ENCODE results near the gene GLYATL1B. TPM values are rescaled to one million over a fixed set of nuclear protein-coding genes. Genes with fewer than 3 reads are reported as not detected.

Gene GLYATL1B
- not detected in 5 replicates for total RNA-seq (2022; extraction: Qiagen RNA extraction; ENCODE audit: low read depth)

DNA sequence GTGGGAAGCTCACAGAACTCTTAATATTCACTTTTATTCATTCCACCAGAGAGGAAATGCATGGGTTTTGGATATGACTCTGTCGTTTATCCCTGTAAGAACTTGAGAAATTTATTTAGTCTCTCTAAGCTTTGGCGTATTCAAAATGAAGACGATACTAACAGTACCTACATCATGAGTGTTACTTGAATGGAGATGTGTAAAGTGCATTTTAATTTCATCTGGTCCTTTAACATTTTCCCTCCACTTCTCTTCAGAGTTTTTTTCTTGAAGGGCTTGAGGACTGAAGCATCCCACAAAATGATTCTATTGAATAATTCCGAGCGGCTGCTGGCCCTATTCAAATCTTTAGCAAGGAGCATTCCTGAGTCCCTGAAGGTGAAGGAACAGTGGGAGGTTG lies at the start of gene GLYATL1B:
GLYATL1B (plus strand) TSS at position 301 of the 400 bp plus-strand sequence; CDS start at position 301, 0 bp downstream.

DNA sequence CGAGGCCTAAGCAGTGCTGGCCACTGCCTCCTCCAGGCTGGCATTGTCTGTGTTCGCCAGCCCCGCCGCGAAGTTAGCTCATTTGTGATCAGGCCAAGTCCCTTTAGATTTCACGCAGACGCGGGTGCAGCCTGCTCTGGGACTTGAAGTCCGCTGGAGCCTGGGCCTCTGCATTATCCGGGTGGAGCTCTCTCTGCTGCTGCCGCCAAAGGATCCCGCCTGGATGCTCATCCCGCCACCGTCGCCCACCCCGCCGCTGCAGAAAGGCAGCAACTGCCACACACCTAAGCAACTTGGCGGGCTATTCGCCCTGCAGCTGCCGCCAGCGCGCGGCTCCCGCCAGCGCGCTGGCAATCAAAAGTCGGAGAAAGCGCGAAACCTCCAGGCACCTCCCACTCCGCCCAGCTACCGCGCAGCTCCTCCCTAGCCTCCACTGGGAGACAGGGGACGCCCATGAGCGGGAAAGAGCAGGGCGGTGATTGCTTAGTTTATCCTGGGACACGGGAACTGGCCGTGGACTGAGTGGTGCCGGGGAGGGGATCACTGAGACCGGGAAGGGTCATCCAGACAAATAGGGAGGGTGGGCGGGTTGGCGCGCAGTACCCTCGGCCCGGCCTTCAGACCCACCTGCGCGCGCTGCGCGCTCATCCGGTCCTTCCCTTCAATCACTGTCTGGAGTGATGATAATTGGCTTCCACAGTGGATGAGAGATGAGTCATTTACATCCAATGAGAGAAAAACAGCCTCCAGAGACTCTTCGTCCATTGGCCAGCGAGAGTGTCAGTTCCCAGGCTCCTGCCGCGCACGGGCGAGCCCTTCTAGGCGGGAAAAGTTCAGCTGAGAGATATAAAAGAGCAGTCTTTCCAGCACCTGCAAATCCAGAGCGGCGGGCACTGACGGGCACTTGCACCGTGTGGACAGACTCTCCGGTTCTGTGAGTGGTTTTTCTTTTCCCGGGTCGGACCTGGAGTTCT lies 20.5 kb downstream of the GLYATL1B start, which contains the start of gene FAM111B:
FAM111B (plus strand) TSS at position 875 of the 974 bp plus-strand sequence. CDS start 2,389 bp downstream, outside the sequence.

DNA sequence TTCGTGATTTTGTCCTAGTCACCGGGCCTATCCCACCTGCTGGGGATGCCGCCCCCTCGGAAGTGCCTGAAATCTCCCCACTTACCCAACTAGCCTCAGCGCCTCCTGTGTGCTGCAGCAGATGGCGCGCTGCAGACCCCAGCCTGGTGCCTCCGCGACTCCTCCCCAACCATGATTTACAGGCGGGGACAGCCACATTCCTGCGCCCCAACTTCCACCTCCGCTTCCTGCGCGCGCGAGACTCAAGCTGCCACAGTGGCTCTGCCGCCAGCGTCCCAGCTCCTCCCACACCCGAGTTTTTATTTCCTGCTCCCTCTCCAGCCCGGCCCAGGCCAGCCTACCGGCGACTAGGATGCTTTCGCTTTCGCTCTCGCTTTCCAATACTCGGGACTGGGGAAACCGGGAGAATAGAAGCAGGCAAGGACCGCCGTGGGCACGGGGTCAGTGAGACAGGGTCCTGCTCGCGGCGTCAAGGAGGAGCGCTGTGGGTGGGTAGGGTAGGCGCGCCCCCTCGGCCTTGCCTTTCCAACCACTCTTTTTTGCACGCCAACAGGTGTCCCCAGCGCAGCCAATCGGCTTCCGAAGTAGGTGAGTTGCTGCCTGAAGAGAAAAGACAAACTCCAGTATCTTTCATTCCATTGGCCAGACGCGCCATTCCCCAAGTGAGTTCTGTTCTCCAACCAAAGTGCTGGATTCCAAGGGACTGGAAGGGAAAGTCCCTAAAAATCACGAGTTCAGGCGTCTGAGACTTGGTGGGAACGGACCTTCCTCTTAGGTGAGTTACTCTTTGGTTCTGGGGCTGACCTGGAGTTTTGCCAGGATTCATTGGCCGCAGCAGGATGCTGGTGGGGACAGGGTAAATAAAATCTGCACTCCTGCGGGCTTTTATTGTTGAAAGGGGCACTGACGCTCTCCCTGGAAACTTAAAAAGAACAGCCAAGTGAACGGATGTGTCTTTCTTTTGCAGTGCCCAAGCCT lies 56.7 kb downstream of the GLYATL1B start, which contains the start of gene FAM111A:
FAM111A (plus strand) TSS at position 327 of the 978 bp plus-strand sequence. CDS start 6,017 bp downstream, outside the sequence.

Other genes with a start within 250 kb of the GLYATL1B start
- not detected in 5 replicates for gene GLYATL2, start 241.6 kb upstream of the GLYATL1B start, total RNA-seq (2022; extraction: Qiagen RNA extraction; ENCODE audit: low read depth)
- gene GLYATL1, start 146.8 kb upstream of the GLYATL1B start, total RNA-seq (2022; extraction: Qiagen RNA extraction; ENCODE audit: low read depth), result 0.19 to 0.28 TPM in 2 of 5 replicates, not detected in the others
- 7.2 to 9.3 TPM (median 7.7 TPM) in 5 replicates for gene FAM111B, start 20.9 kb downstream of the GLYATL1B start, total RNA-seq (2022; extraction: Qiagen RNA extraction; ENCODE audit: low read depth)
- 9.2 to 10.3 TPM (median 9.6 TPM) in 5 replicates for gene FAM111A, start 56.5 kb downstream of the GLYATL1B start, total RNA-seq (2022; extraction: Qiagen RNA extraction; ENCODE audit: low read depth)
- 4.0 to 5.3 TPM (median 4.9 TPM) in 5 replicates for gene DTX4, start 85.8 kb downstream of the GLYATL1B start, total RNA-seq (2022; extraction: Qiagen RNA extraction; ENCODE audit: low read depth)
- gene MPEG1, start 126.6 kb downstream of the GLYATL1B start, total RNA-seq (2022; extraction: Qiagen RNA extraction; ENCODE audit: low read depth), result not detected in 5 replicates

Measured in A549 treated with CpdA at 1 μM for 4 hours (cell line).